Fibroblast of skin of right biceps (primary cell): ENCODE measurements around the gene FHOD1.

Experiments
- DNase-seq: peaks from one replicate; pipeline ENCODE4 v3.0.0-alpha.2; 2013

The FHOD1 gene

GRCh38 chr16:67248401-67249177 lies 1.3 kb upstream of the FHOD1 start, which contains the start of gene SLC9A5:
Gene SLC9A5 (plus strand): TSS chr16:67248979. CDS start chr16:67249015, 36 bp downstream.
- DNase-seq = peak; percentile 28

- no peak for DNase-seq
Observed at GRCh38 chr16:67248073-67248400, 756 bp upstream of the FHOD1 start.

- no peak for DNase-seq
Observed at GRCh38 chr16:67246756-67247191, 507 bp downstream of the FHOD1 start.

- DNase-seq = peak; percentile 85
Observed at GRCh38 chr16:67246081-67246755, 1.1 kb downstream of the FHOD1 start.

- no peak for DNase-seq
Observed at GRCh38 chr16:67245674-67246080, 1.6 kb downstream of the FHOD1 start.

- DNase-seq = no peak
Observed at GRCh38 chr16:67245186-67245585, 2.1 kb downstream of the FHOD1 start.

- peak; percentile 96 for DNase-seq
Observed at GRCh38 chr16:67244387-67245185, 2.7 kb downstream of the FHOD1 start.

GRCh38 chr16:67243481-67243880 lies 3.8 kb downstream of the FHOD1 start:
- DNase-seq = no peak

GRCh38 chr16:67242138-67242730 lies 5.0 kb downstream of the FHOD1 start:
- no peak for DNase-seq

- DNase-seq = peak; percentile 89
Observed at GRCh38 chr16:67241008-67241900, 6.0 kb downstream of the FHOD1 start.

GRCh38 chr16:67240506-67240905 lies 6.8 kb downstream of the FHOD1 start:
- DNase-seq = peak; percentile 80

GRCh38 chr16:67238806-67239470 lies 8.3 kb downstream of the FHOD1 start:
- no peak for DNase-seq

GRCh38 chr16:67238278-67238575 lies 9.1 kb downstream of the FHOD1 start:
- DNase-seq = no peak

- no peak for DNase-seq
Observed at GRCh38 chr16:67237396-67238277, 9.6 kb downstream of the FHOD1 start.

GRCh38 chr16:67236563-67237395 lies 10.5 kb downstream of the FHOD1 start:
- peak; percentile 69 for DNase-seq

GRCh38 chr16:67235816-67236562 lies 11.3 kb downstream of the FHOD1 start:
- no peak for DNase-seq

GRCh38 chr16:67234180-67234597 lies 13.1 kb downstream of the FHOD1 start:
- no peak for DNase-seq

GRCh38 chr16:67233596-67233995 lies 13.7 kb downstream of the FHOD1 start:
- DNase-seq = no peak
